GM18498 (cell line): ENCODE results near the gene PFKP.

ENCODE experiments used
- ATAC-seq: cut with Tn5 transposase; IDR thresholded peaks from one replicate; pipeline ENCODE4 v1.9.1; 2021; ENCODE audit warnings: mild to moderate bottlenecking, moderate library complexity; ENCODE audit not compliant: unreplicated experiment

PFKP gene

GRCh38 chr10:3110782-3111620 is 43.7 kb downstream of the PFKP start:
- ATAC-seq, result no peak

- ATAC-seq, result no peak
Observed at GRCh38 chr10:3111621-3112163, 44.3 kb downstream of the PFKP start.

- no peak for ATAC-seq
Observed at GRCh38 chr10:3113343-3113720, 46.0 kb downstream of the PFKP start.

GRCh38 chr10:3115685-3116084 is 48.3 kb downstream of the PFKP start:
- no peak for ATAC-seq

- ATAC-seq, result no peak
Observed at GRCh38 chr10:3116508-3117100, 49.3 kb downstream of the PFKP start.

GRCh38 chr10:3117486-3117885 is 50.1 kb downstream of the PFKP start:
- no peak for ATAC-seq

- no peak for ATAC-seq
Observed at GRCh38 chr10:3118641-3119091, 51.3 kb downstream of the PFKP start.

- ATAC-seq, result no peak
Observed at GRCh38 chr10:3119796-3120459, 52.6 kb downstream of the PFKP start.

GRCh38 chr10:3122034-3122433 is 54.7 kb downstream of the PFKP start:
- ATAC-seq, result no peak

GRCh38 chr10:3122486-3123205 is 55.3 kb downstream of the PFKP start:
- ATAC-seq, result no peak

GRCh38 chr10:3123571-3124411 is 56.4 kb downstream of the PFKP start:
- no peak for ATAC-seq

GRCh38 chr10:3124412-3125175 is 57.2 kb downstream of the PFKP start:
- no peak for ATAC-seq

- no peak for ATAC-seq
Observed at GRCh38 chr10:3125527-3126170, 58.3 kb downstream of the PFKP start.

GRCh38 chr10:3126249-3126648 is 58.9 kb downstream of the PFKP start:
- ATAC-seq, result no peak

- ATAC-seq, result no peak
Observed at GRCh38 chr10:3126741-3127346, 59.5 kb downstream of the PFKP start.

GRCh38 chr10:3127921-3128320 is 60.6 kb downstream of the PFKP start:
- ATAC-seq, result no peak

GRCh38 chr10:3128379-3129130 is 61.2 kb downstream of the PFKP start:
- ATAC-seq, result no peak
